Measurements from ENCODE around the gene FHL2.

Gene FHL2

GRCh38 chr2:105421053-105421452, 22.2 kb upstream of the FHL2 start:
- DNase-seq, result no peak

- no peak for DNase-seq
Measured at GRCh38 chr2:105418522-105418921, 19.7 kb upstream of the FHL2 start.

GRCh38 chr2:105417857-105418436, 19.1 kb upstream of the FHL2 start:
- DNase-seq, result no peak

DNA sequence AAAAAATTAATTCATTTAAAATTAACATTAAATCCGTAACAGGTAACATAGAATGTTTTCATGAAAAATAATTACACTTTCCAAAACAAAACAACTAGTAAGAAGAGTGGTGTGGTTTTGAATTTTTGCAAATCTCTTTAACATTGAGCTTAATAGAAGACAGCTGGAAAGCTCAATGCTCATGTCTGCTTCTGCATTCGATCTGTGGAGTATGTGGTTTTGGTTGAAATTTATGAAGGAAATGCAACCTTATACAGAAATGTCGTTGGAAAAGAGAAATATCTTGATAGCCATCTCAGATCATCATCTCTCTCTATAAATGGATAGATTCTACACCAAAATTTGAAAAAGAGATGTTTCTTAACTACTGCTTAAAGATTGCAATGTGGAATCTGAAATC, 17.3 kb upstream of the FHL2 start:
- DNase-seq, result no peak

DNA sequence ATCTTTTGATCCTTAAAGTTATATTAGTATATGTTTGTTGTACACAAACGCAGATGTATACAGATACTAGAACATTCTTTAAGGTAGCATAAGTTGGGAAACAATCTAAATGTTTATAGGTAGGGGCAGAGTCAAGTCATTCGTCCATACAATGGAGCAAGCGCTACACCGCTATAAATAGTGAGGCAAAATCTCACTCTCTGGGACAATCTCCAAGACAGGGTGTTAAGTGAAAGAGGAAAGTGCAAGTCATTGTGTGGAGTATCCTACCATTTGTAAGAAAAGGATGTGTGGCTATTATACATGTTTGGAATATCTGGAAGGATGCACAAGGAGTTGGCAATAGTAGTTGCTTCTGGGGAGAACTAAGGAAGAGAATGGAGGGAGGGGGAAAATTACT, 16.2 kb upstream of the FHL2 start:
- no peak for DNase-seq

GRCh38 chr2:105413206-105413605, 14.4 kb upstream of the FHL2 start:
- DNase-seq, result no peak

GRCh38 chr2:105412584-105412983, 13.7 kb upstream of the FHL2 start:
- DNase-seq, result no peak

- no peak for DNase-seq
Measured at GRCh38 chr2:105411720-105412407, 13.0 kb upstream of the FHL2 start.

- DNase-seq, result no peak
Measured at GRCh38 chr2:105410554-105410953, 11.7 kb upstream of the FHL2 start.

DNA sequence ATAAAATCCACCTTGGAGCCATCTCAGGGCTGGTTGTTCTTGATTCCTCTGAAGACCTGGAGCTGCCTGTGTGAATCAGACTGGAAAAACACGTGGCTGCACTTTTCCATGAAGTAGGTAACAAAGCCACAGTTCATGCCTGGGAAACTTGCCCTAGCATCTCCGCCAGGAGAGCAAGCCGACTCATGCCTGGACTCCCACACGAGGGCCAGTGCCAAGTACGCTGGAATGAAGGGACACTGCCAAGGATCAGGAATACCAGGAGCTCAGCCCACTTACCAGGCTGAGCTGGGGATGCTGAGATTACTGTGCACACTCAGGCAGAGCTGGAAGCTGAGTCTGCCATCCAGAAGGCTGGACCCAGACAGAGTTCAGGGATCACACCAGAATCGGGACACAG, 10.9 kb upstream of the FHL2 start:
- DNase-seq, result no peak

DNA sequence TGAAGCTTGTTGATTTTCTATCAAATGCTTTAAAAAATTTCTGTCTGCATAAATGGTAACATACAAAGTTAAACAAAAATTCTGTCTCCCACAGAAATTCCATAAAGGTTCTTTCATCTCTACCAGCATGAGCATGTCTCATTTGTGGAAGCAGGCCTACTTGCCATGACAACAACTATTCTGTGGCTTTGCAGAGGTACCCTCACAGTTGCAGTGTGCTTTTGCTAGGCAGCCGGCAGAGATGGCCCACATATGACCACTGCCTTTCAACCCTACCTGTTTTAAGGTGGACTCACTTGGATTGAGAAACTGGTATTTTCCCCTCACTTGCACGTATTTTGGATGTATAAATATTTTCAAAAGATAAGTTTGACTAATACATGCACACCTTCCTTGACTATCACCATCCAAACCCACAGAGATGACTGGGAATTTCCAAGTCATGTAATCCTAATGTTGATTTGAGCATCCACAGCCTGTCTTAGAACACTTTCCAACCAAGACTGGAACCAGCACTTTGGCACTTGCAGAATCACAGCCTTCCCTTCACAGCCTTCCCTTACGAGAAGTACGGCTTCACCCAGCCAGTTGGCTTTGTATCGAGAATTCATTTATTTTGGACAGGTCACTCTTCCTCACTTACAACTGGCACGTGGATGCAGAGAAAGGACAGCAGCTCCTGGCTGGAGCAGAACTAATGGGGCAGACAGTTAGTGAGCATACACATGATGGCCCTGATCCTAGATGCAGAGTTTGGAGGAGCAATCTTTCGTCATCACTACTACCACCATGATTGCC, 9.3 kb upstream of the FHL2 start:
- no peak for DNase-seq

DNA sequence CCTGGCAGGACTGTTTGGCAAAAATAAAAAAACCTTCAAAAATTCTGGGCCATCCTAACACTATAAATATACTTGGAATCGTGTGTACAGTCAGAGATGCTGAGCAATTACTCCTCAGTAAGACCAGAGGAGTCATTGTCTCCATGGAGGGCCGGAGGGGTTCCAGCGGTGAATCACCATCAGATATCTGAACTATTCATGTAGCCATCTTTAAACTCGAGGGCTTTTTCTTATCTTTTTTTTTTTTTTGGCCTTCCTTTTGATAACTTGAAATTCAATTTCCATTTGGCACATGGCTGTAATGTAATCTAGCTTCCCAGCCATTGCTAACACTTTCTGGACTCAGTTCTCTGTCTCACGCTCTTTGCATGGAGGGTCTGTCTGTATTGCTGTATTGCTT, 7.4 kb upstream of the FHL2 start:
- no peak for DNase-seq

DNA sequence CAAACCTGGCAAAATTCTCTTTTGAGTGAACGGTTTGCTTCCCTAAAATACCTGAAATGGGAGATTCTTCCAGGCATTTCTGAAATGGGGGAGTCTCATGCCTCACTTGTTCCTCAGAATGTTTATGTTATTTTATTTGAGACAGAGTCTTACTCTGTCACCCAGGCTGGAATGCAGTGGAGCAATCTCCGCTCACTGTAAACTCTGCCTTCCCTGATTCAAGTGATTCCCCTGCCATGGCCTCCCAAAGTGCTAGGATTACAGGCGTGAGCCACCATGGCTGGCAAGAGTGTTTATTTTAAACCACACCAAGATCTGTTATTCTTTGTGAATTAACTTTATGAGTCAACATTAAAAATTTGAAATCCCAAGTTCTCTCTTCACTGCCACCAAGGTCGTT, 6.4 kb upstream of the FHL2 start:
- no peak for DNase-seq

- no peak for DNase-seq
Measured at GRCh38 chr2:105404736-105405135, 5.9 kb upstream of the FHL2 start.

GRCh38 chr2:105403783-105404698, 5.2 kb upstream of the FHL2 start:
- DNase-seq, result no peak

- DNase-seq, result no peak
Measured at GRCh38 chr2:105403241-105403782, 4.5 kb upstream of the FHL2 start.

DNA sequence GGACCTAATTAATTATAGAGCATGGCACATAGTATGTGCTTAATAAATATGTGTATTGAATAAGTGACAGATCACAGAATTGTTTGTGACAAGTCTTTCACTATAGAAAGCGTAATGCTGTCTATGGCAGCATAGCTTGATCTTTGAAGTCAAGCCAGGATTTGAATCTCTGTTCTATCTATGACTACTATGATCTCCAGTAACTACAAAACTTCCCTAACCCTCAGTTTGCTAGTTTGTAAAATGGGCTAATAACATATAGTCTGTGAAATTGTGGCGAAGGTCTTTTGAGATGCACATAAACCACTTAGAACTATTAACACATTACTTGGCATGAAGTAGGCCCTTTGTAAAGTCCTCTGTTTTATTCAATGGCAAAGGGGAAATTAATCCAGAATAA, 4.0 kb upstream of the FHL2 start:
- DNase-seq, result no peak

DNA sequence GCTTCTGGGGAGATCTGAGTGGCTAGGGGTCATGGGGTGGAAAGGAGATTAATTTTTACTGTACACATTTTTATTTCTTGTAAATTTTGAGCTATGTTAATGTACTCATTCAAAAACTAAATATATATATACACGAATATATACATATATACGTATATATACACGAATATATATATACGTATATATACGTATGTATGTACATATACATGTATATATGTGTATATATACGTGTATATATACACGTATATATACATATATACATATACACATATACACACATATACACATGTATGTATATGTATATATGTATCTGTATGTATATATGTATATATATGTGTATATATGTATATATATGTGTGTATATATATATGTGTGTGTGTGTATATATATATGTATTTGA, 3.0 kb upstream of the FHL2 start:
- no peak for DNase-seq

DNA sequence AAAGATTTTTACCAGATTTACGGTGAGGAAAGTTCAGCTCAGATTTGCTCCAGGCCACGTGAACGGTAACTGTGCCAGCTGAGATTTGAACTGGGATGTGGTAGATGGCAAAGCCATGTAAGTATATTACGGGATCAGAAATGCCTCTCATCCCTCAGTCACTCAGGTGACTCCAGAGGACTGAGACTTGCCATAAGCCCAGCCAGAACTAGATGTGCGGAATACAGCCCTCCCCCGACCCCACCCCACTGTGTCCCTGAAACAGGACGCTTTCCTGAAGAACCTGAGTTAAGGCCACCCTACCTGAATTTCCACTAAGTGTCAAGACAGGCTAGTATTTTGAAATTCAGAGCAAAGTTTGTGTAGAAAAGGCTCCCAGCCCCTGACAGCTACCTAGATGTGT, 1.3 kb upstream of the FHL2 start:
- DNase-seq, result no peak

DNA sequence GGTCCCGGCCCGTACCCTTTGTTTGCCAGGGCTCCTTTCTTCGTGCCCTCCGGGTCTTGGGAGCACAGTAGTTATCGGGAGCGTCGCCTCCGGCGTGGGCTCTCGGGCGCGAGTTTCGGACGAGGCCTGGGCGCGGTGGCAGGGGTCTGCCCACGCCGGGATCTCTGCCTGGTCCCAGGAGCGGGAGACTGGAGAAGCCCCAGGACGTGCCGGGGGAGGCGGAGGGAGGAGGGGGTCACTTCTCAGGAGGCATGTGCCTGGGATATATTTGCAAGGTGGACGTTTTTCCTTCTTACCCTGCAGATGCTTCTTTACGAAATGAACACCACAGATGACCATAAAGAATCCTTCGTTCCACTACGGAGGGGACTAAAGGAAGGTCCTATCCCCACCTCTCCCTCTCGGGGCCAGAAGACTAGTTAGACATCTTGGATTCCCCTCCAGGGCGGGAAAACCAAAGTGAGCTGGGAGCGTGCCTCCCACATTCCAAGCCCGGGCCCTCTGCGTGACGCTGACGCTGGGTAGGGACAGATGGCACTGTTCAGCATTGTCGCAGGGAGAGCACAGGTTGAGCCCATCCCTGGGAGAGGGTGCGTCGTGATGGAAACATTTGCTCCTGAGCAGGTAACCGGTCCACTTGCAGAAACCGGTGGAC, 483 bp upstream of the FHL2 start:
- no peak for DNase-seq

- no peak for DNase-seq
Measured at GRCh38 chr2:105397953-105398335, 907 bp downstream of the FHL2 start.

GRCh38 chr2:105397025-105397722, 1.7 kb downstream of the FHL2 start:
- DNase-seq, result no peak
